H1 (cell line): ENCODE data around the gene PRSS36.

Source experiments
- CTCF ChIP-seq, 3 experiments: IDR thresholded peaks; 1 replicate in 2 of 3; 2 replicates in 1 of 3; pipeline versions ENCODE4 v1.5.1 to v1.6.1; 2011; ENCODE audit warnings: low read length in 3 of 3, mild to moderate bottlenecking in 3 of 3, inconsistent platforms in 2 of 3, low read depth in 1 of 3, moderate library complexity in 1 of 3; ENCODE audit not compliant: insufficient read depth in 1 of 3; ENCODE audit errors: control extremely low read depth in 1 of 3
- POLR2A ChIP-seq, 2 experiments: IDR thresholded peaks; 1 replicate in 1 of 2; 2 replicates in 1 of 2; pipeline ENCODE4 v1.6.1; 2011; ENCODE audit warnings: low read depth in 2 of 2, low read length in 2 of 2, mild to moderate bottlenecking in 2 of 2; ENCODE audit errors: control extremely low read depth in 1 of 2

GRCh38 chr16:31138621-31139578 lies 11.0 kb downstream of the PRSS36 start:
- TF ChIP-seq POLR2A (IDR thresholded peaks at IDR 0.05; ENCODE audit: control extremely low read depth in 1 of 2, low read depth in 2 of 2, low read length in 2 of 2), result peak in 1 of 2 experiments; percentile 55; a peak in 1 of 3 replicates
- no peak for TF ChIP-seq CTCF (IDR thresholded peaks at IDR 0.05; ENCODE audit: control extremely low read depth in 1 of 3, insufficient read depth in 1 of 3, low read depth in 1 of 3, low read length in 3 of 3)
